Measurements from ENCODE around the gene PFKM.

The PFKM gene

DNA sequence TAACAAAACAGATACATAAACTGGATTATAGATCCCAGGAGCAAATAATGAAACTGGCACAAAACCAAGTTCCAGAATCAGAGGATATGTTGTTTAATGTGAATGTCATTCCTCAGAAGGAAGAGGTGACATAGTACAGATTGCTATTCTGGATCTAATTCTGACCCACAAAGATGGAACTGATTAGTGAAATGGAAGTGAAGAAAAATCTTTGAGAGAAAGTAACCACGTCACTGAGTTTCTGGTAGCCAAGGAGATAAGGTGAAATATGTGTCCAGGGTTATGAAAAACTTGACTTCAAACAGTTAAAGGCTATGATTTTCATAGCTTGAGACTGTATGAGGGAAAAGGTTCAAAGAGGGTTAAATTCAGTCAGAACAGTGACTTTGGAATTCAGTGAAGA lies 75.6 kb downstream of the PFKM start:
- Histone ChIP-seq H4K20me1 (ENCODE audit: insufficient read depth, low read length) (no peaks in the 10 kb centered on the region), H2AFZ (ENCODE audit: low read length) (no peak overlapping the region), H3F3A (ENCODE audit: insufficient read depth, low read length) (peaks cover 11% of the 10 kb centered on the region), H3K9me2 (replicated peaks; ENCODE audit: insufficient read depth, low read length) (no peaks in the 10 kb centered on the region), H3K9ac (ENCODE audit: low read length) (no peak overlapping the region), H3K9me3 (replicated peaks; ENCODE audit: insufficient read depth, low read length) (no peaks in the 10 kb centered on the region), H3K27me3 (replicated peaks; ENCODE audit: insufficient read depth, low read length) (no peaks in the 10 kb centered on the region), H3K4me3 (ENCODE audit: low read length) (no peak overlapping the region), H3K36me3 (replicated peaks; ENCODE audit: insufficient read depth, low read length) (no peaks in the 10 kb centered on the region), H3K4me1 (ENCODE audit: low read length) (no peaks in the 10 kb centered on the region), H3K27ac (ENCODE audit: low read length) (no peak overlapping the region), H3K79me2 (ENCODE audit: low read length) (peaks cover 7% of the 10 kb centered on the region; the same call in 1 of the 2 replicates), H3K4me2 (ENCODE audit: low read depth, low read length) (no peak overlapping the region)
- no peak for DNase-seq
- TF ChIP-seq CTCF (IDR thresholded peaks at IDR 0.05; ENCODE audit: low read length) (no peak), EZH2 (optimal IDR thresholded peaks at IDR 0.05; ENCODE audit: low read depth, low read length) (no peak), EZH2phosphoT487 (IDR thresholded peaks at IDR 0.05; ENCODE audit: low read length) (no peak)
